ENCODE measurements around the gene EEIG1.

GRCh38 chr9:127962278-127962677 lies 18.5 kb downstream of the EEIG1 start:
- TF ChIP-seq CTCF (IDR thresholded peaks at IDR 0.05; ENCODE audit: insufficient read depth, low read length, poor library complexity, severe bottlenecking) (no peak), EZH2phosphoT487 (conservative IDR thresholded peaks at IDR 0.05; ENCODE audit: low read length) (no peak)

Measured in SU-DHL-6 (cell line).